ENCODE measurements around the gene CFC1.
"Not testable (repeated sequence)": the region's sequence is repeated elsewhere in the genome, so short reads cannot be mapped to it uniquely, and the experiment has no call there.

- not testable (repeated sequence) for TF ChIP-seq GABPA (IDR thresholded peaks at IDR 0.05; ENCODE audit: borderline replicate concordance, insufficient read depth, low read length); CBX5 (IDR thresholded peaks at IDR 0.05; ENCODE audit: low read depth, low read length); ZNF274 (IDR thresholded peaks at IDR 0.05; ENCODE audit: borderline replicate concordance, extremely low read depth, low read length); CTCF (IDR thresholded peaks at IDR 0.05; ENCODE audit: control extremely low read depth in 1 of 3, insufficient read depth in 1 of 3, low read depth in 1 of 3, low read length in 3 of 3); SRF (IDR thresholded peaks at IDR 0.05; ENCODE audit: low read depth, low read length); CHD7 (IDR thresholded peaks at IDR 0.05; ENCODE audit: insufficient replicate concordance, low read length); RFX5 (IDR thresholded peaks at IDR 0.05; ENCODE audit: borderline replicate concordance, low read depth, low read length); SP1 (IDR thresholded peaks at IDR 0.05; ENCODE audit: low read depth, low read length); YY1 (IDR thresholded peaks at IDR 0.05; ENCODE audit: low read depth, low read length); POLR2A (IDR thresholded peaks at IDR 0.05; ENCODE audit: control extremely low read depth in 1 of 2, low read depth in 2 of 2, low read length in 2 of 2); SAP30 (IDR thresholded peaks at IDR 0.05; ENCODE audit: insufficient read depth, insufficient replicate concordance, low read length); EP300 (IDR thresholded peaks at IDR 0.05; ENCODE audit: borderline replicate concordance in 1 of 2, low read depth in 2 of 2, low read length in 2 of 2)
Observed at GRCh38 chr2:130596757-130597156, 2.6 kb downstream of the CFC1 start.
